ENCODE data around the gene TBC1D32. TPM values are rescaled to one million over a fixed set of nuclear protein-coding genes. Genes with fewer than 3 reads are reported as not detected.
"Not testable (repeated sequence)": the region's sequence is repeated elsewhere in the genome, so short reads cannot be mapped to it uniquely, and the experiment has no call there.

The TBC1D32 gene
- total and polyA plus RNA-seq, 12 donors: 0.62 to 4.6 (median 3.2) TPM

DNA sequence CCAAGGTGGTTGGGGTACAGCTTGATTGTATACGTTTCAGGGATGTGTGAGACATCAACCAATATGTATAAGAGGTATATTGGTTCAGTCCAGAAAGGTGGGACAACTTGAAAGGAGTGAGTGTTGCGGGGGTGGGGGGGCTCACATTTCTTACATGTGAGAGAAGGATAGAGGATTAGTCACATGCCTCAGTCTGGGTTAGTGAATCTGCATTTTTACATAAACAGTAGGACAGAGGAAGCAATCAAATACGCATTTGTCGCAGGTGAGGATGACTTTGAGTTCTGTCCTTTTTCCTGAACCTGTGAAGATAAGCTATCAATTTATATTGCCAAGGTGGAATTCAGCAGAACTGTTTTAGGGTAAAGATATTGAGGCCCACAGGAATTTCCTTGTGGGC is 42.1 kb upstream of the TBC1D32 start:
- TF ChIP-seq, protein P1, sequence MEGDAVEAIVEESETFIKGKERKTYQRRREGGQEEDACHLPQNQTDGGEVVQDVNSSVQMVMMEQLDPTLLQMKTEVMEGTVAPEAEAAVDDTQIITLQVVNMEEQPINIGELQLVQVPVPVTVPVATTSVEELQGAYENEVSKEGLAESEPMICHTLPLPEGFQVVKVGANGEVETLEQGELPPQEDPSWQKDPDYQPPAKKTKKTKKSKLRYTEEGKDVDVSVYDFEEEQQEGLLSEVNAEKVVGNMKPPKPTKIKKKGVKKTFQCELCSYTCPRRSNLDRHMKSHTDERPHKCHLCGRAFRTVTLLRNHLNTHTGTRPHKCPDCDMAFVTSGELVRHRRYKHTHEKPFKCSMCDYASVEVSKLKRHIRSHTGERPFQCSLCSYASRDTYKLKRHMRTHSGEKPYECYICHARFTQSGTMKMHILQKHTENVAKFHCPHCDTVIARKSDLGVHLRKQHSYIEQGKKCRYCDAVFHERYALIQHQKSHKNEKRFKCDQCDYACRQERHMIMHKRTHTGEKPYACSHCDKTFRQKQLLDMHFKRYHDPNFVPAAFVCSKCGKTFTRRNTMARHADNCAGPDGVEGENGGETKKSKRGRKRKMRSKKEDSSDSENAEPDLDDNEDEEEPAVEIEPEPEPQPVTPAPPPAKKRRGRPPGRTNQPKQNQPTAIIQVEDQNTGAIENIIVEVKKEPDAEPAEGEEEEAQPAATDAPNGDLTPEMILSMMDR (IDR thresholded peaks at IDR 0.05): no peak
- 84 to 85% methylated on average over 4 of the region's 4 CpGs for WGBS, 2 donors
- H3K27ac ChIP-seq: no peak overlapping the region
- no peak overlapping the region for H3K4me3 ChIP-seq
- H3K27me3 ChIP-seq: no peaks in the 10 kb centered on the region
- intact Hi-C loops (cut with DNase I): no loop called here
- H3K9me3 ChIP-seq: peaks cover 0 to 43% (median 11%) of the 10 kb centered on the region in 11 donors
- DNase-seq (no peak), ATAC-seq (no peak)
- H3K36me3 ChIP-seq: no peaks in the 10 kb centered on the region
- H3K4me1 ChIP-seq: no peaks in the 10 kb centered on the region

- H3K27me3 ChIP-seq; H3K27ac ChIP-seq; intact Hi-C loops (cut with DNase I); H3K4me3 ChIP-seq; H3K36me3 ChIP-seq; DNase-seq; H3K4me1 ChIP-seq; ATAC-seq: not testable (repeated sequence)
- H3K9me3 ChIP-seq: peaks cover 0 to 43% (median 11%) of the 10 kb centered on the region in 11 donors
- 95 to 100% methylated on average over 1 of the region's 1 CpG for WGBS, 2 donors
Observed at GRCh38 chr6:121374219-121374618, 39.9 kb upstream of the TBC1D32 start.

- TF ChIP-seq, protein P1 (IDR thresholded peaks at IDR 0.05): no peak
- Histone ChIP-seq H3K9me3 (no peaks in the 10 kb centered on the region), H3K27me3 (peaks cover 0 to 20% (median 6%) of the 10 kb centered on the region in 7 donors), H3K4me1 (no peaks in the 10 kb centered on the region), H3K27ac (no peak overlapping the region), H3K4me3 (no peak overlapping the region), H3K36me3 (no peaks in the 10 kb centered on the region)
- intact Hi-C loops (cut with DNase I): no loop called here
- DNase-seq (no peak), ATAC-seq (no peak)
- 81 to 89% methylated on average over 8 of the region's 8 CpGs for WGBS, 2 donors
Observed at GRCh38 chr6:121365536-121366521, 31.5 kb upstream of the TBC1D32 start.

DNA sequence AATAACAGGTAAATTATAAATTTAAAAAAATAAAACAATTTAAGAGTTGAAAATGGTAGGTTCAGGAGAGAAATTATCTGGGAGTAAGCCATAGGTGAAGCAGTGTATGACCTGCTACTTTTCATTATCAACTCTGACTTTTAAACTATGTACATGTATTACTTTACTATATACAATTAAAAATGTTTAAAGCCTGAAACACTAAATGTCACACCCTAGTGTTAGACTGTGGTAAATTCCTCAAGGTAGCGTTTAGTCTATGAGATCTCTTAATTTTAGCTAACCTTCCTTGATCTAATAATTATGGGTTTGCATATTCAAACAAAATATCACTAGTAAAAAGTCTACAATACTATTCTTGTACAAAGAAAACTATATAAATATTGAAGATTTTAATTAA is 22.3 kb upstream of the TBC1D32 start:
- Histone ChIP-seq H3K27me3 (peaks cover 0 to 14% (median 8%) of the 10 kb centered on the region in 7 donors), H3K4me1 (no peaks in the 10 kb centered on the region), H3K9me3 (no peaks in the 10 kb centered on the region), H3K27ac (no peak overlapping the region), H3K36me3 (no peaks in the 10 kb centered on the region), H3K4me3 (no peak overlapping the region)
- WGBS, 2 donors: 80 to 88% methylated on average over 1 of the region's 1 CpG
- intact Hi-C loops (cut with DNase I): no loop called here
- TF ChIP-seq, protein P1 (IDR thresholded peaks at IDR 0.05): no peak
- ATAC-seq: no peak
- DNase-seq: no peak

- no peak overlapping the region for H3K27ac ChIP-seq
- DNase-seq: no peak
Observed at GRCh38 chr6:121354764-121355163, 20.5 kb upstream of the TBC1D32 start.

More at GRCh38 chr6:121354764-121355163, 20.5 kb upstream of the TBC1D32 start:
- intact Hi-C loops (cut with DNase I): no loop called here
- WGBS, 2 donors: 72 to 75% methylated on average over 7 of the region's 7 CpGs
- H3K36me3 ChIP-seq: no peaks in the 10 kb centered on the region
- peaks cover 0 to 13% (median 4%) of the 10 kb centered on the region in 7 donors for H3K27me3 ChIP-seq
- TF ChIP-seq, protein P1 (IDR thresholded peaks at IDR 0.05): peak in 5 of 9 donors; percentile 1 to 19 (median 17)
- H3K4me1 ChIP-seq: no peaks in the 10 kb centered on the region
- ATAC-seq: no peak
- no peaks in the 10 kb centered on the region for H3K9me3 ChIP-seq
- no peak overlapping the region for H3K4me3 ChIP-seq

Data from heart right ventricle (tissue), 16 donors.